Prostate gland (tissue), 2 donors: Measurements from ENCODE around the gene IER3.

ENCODE experiments used
- POLR2A ChIP-seq: fragments of 450-650 bp; IDR thresholded peaks from one replicate; pipeline ENCODE4 v1.6.1; 2016; ENCODE audit warnings: antibody characterized with exemption, mild to moderate bottlenecking
- TF ChIP-seq, protein P1 (sequence below), 4 experiments: fragments of 200-600 bp in 2 of 4; fragments of 450-650 bp in 2 of 4; sonication (generic) in 2 of 4; IDR thresholded peaks; 1 replicate in 3 of 4; 2 replicates in 1 of 4; pipeline ENCODE4 v1.5.1; 2016 to 2019; ENCODE audit warnings: antibody characterized with exemption in 4 of 4, mild to moderate bottlenecking in 2 of 4, moderate library complexity in 2 of 4

DNA sequence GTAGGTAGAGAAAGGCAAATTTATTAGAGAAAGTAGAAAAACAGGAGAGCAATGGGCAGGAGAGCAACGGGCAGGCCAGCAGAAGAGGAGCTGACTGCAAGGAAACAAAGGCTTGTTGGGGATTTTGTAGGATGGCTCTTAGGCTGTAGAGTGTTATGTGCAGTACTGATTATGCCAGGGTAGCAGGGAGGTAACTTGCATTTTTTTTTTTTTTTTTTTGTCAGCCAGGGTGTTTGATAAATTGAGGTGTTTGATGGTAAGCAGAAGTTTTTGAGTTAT, 36.2 kb upstream of the IER3 start:
- TF ChIP-seq POLR2A, result no peak
- TF ChIP-seq, protein P1, sequence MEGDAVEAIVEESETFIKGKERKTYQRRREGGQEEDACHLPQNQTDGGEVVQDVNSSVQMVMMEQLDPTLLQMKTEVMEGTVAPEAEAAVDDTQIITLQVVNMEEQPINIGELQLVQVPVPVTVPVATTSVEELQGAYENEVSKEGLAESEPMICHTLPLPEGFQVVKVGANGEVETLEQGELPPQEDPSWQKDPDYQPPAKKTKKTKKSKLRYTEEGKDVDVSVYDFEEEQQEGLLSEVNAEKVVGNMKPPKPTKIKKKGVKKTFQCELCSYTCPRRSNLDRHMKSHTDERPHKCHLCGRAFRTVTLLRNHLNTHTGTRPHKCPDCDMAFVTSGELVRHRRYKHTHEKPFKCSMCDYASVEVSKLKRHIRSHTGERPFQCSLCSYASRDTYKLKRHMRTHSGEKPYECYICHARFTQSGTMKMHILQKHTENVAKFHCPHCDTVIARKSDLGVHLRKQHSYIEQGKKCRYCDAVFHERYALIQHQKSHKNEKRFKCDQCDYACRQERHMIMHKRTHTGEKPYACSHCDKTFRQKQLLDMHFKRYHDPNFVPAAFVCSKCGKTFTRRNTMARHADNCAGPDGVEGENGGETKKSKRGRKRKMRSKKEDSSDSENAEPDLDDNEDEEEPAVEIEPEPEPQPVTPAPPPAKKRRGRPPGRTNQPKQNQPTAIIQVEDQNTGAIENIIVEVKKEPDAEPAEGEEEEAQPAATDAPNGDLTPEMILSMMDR (IDR thresholded peaks at IDR 0.05), result no peak
